NCI-H510A (cell line): ENCODE measurements around the gene TUBB2B.
"Not testable (repeated sequence)": the region's sequence is repeated elsewhere in the genome, so short reads cannot be mapped to it uniquely, and the experiment has no call there.

Source experiments
- DNase-seq: peaks from one replicate; lab custom pipeline; 2025; lab: John Stamatoyannopoulos, UW

TUBB2B gene

GRCh38 chr6:3209114-3210023 lies 18.1 kb downstream of the TUBB2B start:
- DNase-seq = peak; percentile 87

- DNase-seq = no peak
Measured at GRCh38 chr6:3208775-3209113, 18.7 kb downstream of the TUBB2B start.

GRCh38 chr6:3208098-3208774 lies 19.2 kb downstream of the TUBB2B start:
- no peak for DNase-seq

GRCh38 chr6:3206339-3207015 lies 21.0 kb downstream of the TUBB2B start:
- no peak for DNase-seq

- DNase-seq = no peak
Measured at GRCh38 chr6:3205913-3206312, 21.5 kb downstream of the TUBB2B start.

GRCh38 chr6:3204921-3205320 lies 22.5 kb downstream of the TUBB2B start:
- no peak for DNase-seq

GRCh38 chr6:3202999-3203696 lies 24.3 kb downstream of the TUBB2B start:
- DNase-seq = no peak

GRCh38 chr6:3201388-3201787 lies 26.1 kb downstream of the TUBB2B start:
- DNase-seq = no peak

- DNase-seq = no peak
Measured at GRCh38 chr6:3200682-3201081, 26.8 kb downstream of the TUBB2B start.

GRCh38 chr6:3199382-3199781 lies 28.1 kb downstream of the TUBB2B start:
- DNase-seq = no peak

- not testable (repeated sequence) for DNase-seq
Measured at GRCh38 chr6:3197734-3198133, 29.7 kb downstream of the TUBB2B start.

- DNase-seq = no peak
Measured at GRCh38 chr6:3196770-3197169, 30.7 kb downstream of the TUBB2B start.

GRCh38 chr6:3195695-3196497 lies 31.6 kb downstream of the TUBB2B start:
- no peak for DNase-seq

GRCh38 chr6:3195420-3195694 lies 32.1 kb downstream of the TUBB2B start:
- DNase-seq = no peak

GRCh38 chr6:3194535-3195419 lies 32.7 kb downstream of the TUBB2B start:
- no peak for DNase-seq

GRCh38 chr6:3193102-3193849 lies 34.2 kb downstream of the TUBB2B start:
- no peak for DNase-seq

GRCh38 chr6:3190779-3191178 lies 36.7 kb downstream of the TUBB2B start:
- no peak for DNase-seq

GRCh38 chr6:3190056-3190455 lies 37.4 kb downstream of the TUBB2B start:
- DNase-seq = no peak

GRCh38 chr6:3189192-3189591 lies 38.3 kb downstream of the TUBB2B start:
- DNase-seq = not testable (repeated sequence)

- no peak for DNase-seq
Measured at GRCh38 chr6:3188262-3188661, 39.2 kb downstream of the TUBB2B start.
